WERI-Rb-1 (cell line): ENCODE data around the gene TAF8.
A peak's percentile ranks its signal among the peaks of the same experiment; 100 is the strongest.

Source experiments
- DNase-seq: peaks from one replicate; pipeline ENCODE4 v3.0.0-alpha.2; 2020
- H3K27ac ChIP-seq: fragments of 250-450 bp; sonication (Bioruptor Pico); 2 replicates; pipeline ENCODE4 v1.5.1; 2020; ENCODE audit warnings: mild to moderate bottlenecking, moderate library complexity
- H3K27me3 ChIP-seq: fragments of 250-450 bp; sonication (Bioruptor Pico); 2 replicates; pipeline ENCODE4 v1.5.1; 2021; ENCODE audit warnings: mild to moderate bottlenecking, low read depth, moderate library complexity; ENCODE audit not compliant: insufficient read depth, severe bottlenecking
- H3K36me3 ChIP-seq: fragments of 250-450 bp; sonication (Bioruptor Pico); 2 replicates; pipeline ENCODE4 v1.5.1; 2020; ENCODE audit warnings: mild to moderate bottlenecking, moderate library complexity
- H3K4me3 ChIP-seq: 2 replicates; pipeline ENCODE4 v1.5.1; 2011; ENCODE audit warnings: low read depth, mild to moderate bottlenecking, control low read depth, low read length
- H3K9me3 ChIP-seq: fragments of 250-450 bp; sonication (Bioruptor Pico); 2 replicates; pipeline ENCODE4 v1.5.1; 2021; ENCODE audit warnings: mild to moderate bottlenecking, moderate library complexity; ENCODE audit not compliant: severe bottlenecking
- TF ChIP-seq, protein P1 (sequence below): IDR thresholded peaks from 2 replicates; pipeline ENCODE4 v1.5.1; 2011; ENCODE audit warnings: low read depth, mild to moderate bottlenecking, control low read depth, inconsistent platforms, low read length

Gene TAF8

DNA sequence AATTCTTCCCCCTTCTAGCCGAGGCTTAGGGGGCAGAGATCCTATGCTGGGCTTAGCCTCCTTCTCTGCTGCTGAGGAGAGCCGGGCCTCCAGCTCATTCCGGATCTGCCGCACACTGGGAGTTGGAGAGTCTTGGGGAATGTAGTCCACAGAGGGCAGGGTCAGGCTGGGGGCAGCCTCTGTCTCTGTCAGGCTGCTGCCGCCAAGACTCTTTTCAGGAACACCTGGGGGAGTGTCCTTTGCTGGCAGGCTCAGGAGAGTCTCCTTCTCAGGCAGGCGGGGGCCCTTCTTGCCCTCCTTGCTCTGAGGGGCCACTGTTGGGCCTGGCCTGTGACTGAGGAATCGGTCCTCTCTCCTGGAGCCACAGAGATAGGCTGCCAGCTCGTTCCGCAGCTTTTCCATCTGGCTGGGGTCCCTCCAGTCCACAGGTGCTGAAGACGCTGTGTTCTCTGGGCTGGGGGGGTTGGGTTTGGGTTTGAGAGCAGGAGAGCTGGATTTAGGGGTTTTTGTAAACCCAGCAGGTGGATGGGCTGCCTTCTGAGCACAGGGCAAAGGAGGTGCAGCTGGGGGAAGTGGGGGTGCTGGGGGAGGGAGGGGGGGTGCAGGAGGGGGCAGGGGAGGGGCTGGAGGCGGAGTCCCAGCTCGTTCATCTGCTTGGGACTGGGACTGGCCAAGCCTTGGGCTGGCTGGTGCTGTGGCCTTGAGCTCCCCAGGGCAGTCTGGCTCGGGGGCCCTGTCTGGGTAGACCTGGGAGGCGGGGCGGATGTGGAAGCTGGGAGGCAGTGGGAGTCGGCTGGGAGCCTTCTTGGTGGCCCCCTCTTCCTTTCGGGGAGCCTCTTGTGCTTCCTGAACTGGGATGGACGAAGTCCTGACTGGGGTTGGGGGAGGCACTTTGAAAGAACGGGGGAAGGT lies 56.0 kb downstream of the TAF8 start:
- peak; percentile 42 for DNase-seq
- no peaks in the 10 kb centered on the region for H3K27me3 ChIP-seq
- H3K9me3 ChIP-seq, result no peaks in the 10 kb centered on the region
- H3K4me3 ChIP-seq, result no peak overlapping the region
- H3K27ac ChIP-seq, result peak overlapping the region; percentile 17; the same call in 1 of the 2 replicates
- no peaks in the 10 kb centered on the region for H3K36me3 ChIP-seq
- TF ChIP-seq, protein P1, sequence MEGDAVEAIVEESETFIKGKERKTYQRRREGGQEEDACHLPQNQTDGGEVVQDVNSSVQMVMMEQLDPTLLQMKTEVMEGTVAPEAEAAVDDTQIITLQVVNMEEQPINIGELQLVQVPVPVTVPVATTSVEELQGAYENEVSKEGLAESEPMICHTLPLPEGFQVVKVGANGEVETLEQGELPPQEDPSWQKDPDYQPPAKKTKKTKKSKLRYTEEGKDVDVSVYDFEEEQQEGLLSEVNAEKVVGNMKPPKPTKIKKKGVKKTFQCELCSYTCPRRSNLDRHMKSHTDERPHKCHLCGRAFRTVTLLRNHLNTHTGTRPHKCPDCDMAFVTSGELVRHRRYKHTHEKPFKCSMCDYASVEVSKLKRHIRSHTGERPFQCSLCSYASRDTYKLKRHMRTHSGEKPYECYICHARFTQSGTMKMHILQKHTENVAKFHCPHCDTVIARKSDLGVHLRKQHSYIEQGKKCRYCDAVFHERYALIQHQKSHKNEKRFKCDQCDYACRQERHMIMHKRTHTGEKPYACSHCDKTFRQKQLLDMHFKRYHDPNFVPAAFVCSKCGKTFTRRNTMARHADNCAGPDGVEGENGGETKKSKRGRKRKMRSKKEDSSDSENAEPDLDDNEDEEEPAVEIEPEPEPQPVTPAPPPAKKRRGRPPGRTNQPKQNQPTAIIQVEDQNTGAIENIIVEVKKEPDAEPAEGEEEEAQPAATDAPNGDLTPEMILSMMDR, result no peak

DNA sequence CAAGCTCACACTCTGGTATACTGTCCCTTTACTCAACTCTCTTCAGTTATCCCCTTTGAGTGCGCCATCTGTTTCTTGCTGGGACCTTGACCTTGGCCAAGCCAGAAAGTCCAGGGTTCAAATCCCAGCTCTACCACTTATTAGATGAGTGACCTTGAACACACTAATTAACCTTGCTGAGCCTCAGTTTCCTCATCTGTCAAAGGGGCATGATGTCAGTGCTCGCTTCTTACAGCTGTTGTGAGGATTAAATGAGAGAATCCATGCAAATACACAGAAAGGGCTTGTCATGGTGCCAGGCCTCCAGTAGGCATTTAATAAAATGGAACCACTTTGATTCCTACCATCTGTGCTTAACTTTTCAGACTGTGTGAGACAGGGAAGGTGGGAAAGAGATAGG lies 57.7 kb downstream of the TAF8 start:
- Histone ChIP-seq H3K4me3 (no peak overlapping the region), H3K27ac (no peak overlapping the region), H3K9me3 (no peaks in the 10 kb centered on the region), H3K27me3 (no peaks in the 10 kb centered on the region), H3K36me3 (no peaks in the 10 kb centered on the region)
- DNase-seq, result no peak
- TF ChIP-seq, protein P1, result no peak

DNA sequence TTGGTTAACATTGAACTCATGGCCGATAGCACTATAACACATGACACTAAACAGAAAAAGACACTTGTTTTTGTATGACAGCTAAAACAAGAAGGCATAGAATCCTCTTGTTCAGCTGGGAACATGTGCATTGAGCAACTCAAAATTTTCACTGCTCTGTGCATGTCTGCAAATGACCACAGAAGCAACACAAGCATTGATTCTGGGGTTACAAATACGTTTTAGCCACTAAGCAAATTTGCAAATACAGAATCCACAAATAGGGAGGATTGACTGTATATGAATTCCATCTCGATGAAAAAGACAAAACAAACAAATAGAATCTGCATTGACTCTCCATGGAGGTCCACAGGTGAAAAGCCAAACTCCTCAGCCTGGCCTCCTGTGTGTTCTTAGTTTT lies 60.4 kb downstream of the TAF8 start:
- Histone ChIP-seq H3K27me3 (no peaks in the 10 kb centered on the region), H3K9me3 (no peaks in the 10 kb centered on the region), H3K27ac (no peak overlapping the region), H3K36me3 (no peaks in the 10 kb centered on the region), H3K4me3 (no peak overlapping the region)
- DNase-seq, result no peak
- TF ChIP-seq, protein P1, result no peak

DNA sequence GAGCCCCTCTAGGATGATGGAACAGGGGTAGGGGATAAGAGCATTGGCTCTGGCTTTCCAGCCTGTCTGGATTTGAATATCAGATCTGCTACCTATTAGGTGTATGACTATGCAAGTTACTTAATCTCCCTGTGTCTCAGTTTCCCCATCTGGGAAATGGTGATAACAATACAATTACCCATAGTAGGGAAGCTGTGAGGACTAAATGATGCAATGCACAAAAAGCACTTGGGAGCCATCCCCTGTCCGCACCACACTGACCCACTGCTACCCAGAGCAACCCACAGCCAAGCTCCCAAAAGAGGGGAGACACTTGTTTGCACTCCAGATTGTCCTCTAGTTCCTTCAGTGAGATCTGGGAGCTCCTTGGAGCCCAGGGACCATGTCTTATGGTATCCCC lies 62.0 kb downstream of the TAF8 start:
- H3K36me3 ChIP-seq, result no peaks in the 10 kb centered on the region

DNA sequence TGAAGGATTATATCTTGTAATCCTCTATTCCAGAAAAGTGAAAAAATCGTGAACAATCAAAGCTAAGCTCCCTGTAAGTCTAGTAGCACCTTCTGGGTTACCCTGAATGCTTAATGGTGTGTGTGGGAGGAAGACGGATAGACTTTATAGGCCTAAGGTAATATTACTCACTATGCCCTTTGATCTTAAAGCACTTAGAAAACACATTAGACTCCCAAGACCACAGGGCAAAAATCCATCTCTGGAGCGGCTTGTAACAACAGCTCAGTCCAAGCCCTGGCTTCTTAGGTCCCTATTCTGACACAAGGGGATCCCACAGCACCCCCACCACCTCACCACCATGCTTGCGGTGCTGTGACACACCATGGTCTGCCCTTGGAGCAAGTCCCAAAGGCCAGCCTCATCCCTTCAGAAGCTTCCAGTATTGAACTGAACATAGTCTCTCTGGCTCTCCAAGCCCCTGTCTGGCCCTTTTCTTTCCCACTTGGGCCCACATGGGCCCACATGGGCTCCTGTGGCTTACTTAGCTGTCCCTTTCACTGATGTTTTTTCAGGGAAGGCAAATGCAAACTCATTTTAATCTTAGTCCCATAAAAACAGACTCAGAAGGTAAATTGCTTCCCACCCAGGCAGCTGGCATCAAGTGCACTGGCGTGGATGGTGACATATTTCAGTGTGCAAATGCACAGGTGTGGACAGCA lies 63.8 kb downstream of the TAF8 start:
- no peaks in the 10 kb centered on the region for H3K27me3 ChIP-seq
- no peaks in the 10 kb centered on the region for H3K9me3 ChIP-seq
- no peak for DNase-seq
- no peak overlapping the region for H3K4me3 ChIP-seq
- H3K36me3 ChIP-seq, result no peaks in the 10 kb centered on the region
- TF ChIP-seq, protein P1, result no peak
- H3K27ac ChIP-seq, result no peak overlapping the region

More for the DNA sequence above, 62.0 kb downstream of the TAF8 start:
- no peak for DNase-seq
- TF ChIP-seq, protein P1, result no peak
- H3K9me3 ChIP-seq, result no peaks in the 10 kb centered on the region
- no peak overlapping the region for H3K27ac ChIP-seq
- H3K27me3 ChIP-seq, result no peaks in the 10 kb centered on the region
- no peak overlapping the region for H3K4me3 ChIP-seq
